Keratinocyte (primary cell): ENCODE measurements around the gene LDLRAD4. TPM values are rescaled to one million over a fixed set of nuclear protein-coding genes. Genes with fewer than 3 reads are reported as not detected.

ENCODE experiments used
- DNase-seq: peaks from one replicate; pipeline ENCODE4 v3.0.0-alpha.2; 2011; ENCODE audit warnings: low read depth, missing footprints, low spot score
- FAIRE-seq: peaks from 2 replicates; lab custom pipeline; 2011; peaks lifted over from hg19 to GRCh38; lab: Jason Lieb, UNC
- H2AFZ ChIP-seq: 2 replicates; pipeline ENCODE4 v1.6.0; 2012; ENCODE audit warnings: low read length, control low read depth, inconsistent platforms; ENCODE audit not compliant: control insufficient read depth
- H3K27ac ChIP-seq: 2 replicates; pipeline ENCODE4 v1.5.1; 2011; ENCODE audit warnings: low read length; ENCODE audit not compliant: control insufficient read depth, insufficient read depth
- H3K27me3 ChIP-seq: 3 replicates; pipeline ENCODE4 v1.6.0; 2011; ENCODE audit warnings: low read length; ENCODE audit not compliant: control insufficient read depth, insufficient read depth; ENCODE audit errors: extremely low read depth
- H3K36me3 ChIP-seq, 2 experiments: 2 replicates in 1 of 2; 3 replicates in 1 of 2; pipeline ENCODE4 v1.5.1; 2011; ENCODE audit warnings: low read length in 2 of 2, mild to moderate bottlenecking in 1 of 2; ENCODE audit not compliant: control insufficient read depth in 2 of 2, insufficient read depth in 2 of 2; ENCODE audit errors: extremely low read depth in 1 of 2
- H3K4me1 ChIP-seq: 3 replicates; pipeline ENCODE4 v1.5.1; 2011; ENCODE audit warnings: low read length; ENCODE audit not compliant: control insufficient read depth, insufficient read depth; ENCODE audit errors: extremely low read depth
- H3K4me2 ChIP-seq: 3 replicates; pipeline ENCODE4 v1.6.0; 2011; ENCODE audit warnings: low read depth, low read length; ENCODE audit not compliant: control insufficient read depth, insufficient read depth; ENCODE audit errors: extremely low read depth
- H3K4me3 ChIP-seq, 3 experiments: fragments of 200-600 bp in 1 of 3; sonication (generic) in 1 of 3; 2 replicates in 2 of 3; 3 replicates in 1 of 3; pipeline ENCODE4 v1.5.1; 2011 to 2016; ENCODE audit warnings: low read length in 3 of 3, mild to moderate bottlenecking in 3 of 3, control low read depth in 2 of 3, inconsistent platforms in 1 of 3, low read depth in 1 of 3, mixed read lengths in 1 of 3, mixed run types in 1 of 3, moderate library complexity in 1 of 3; ENCODE audit not compliant: control insufficient read depth in 2 of 3, insufficient read depth in 2 of 3; ENCODE audit errors: extremely low read depth in 1 of 3
- H3K79me2 ChIP-seq: 2 replicates; pipeline ENCODE4 v1.6.0; 2012; ENCODE audit warnings: low read length; ENCODE audit not compliant: control insufficient read depth, insufficient read depth
- H3K9ac ChIP-seq: 3 replicates; pipeline ENCODE4 v1.6.0; 2011; ENCODE audit warnings: low read length; ENCODE audit not compliant: control insufficient read depth, insufficient read depth; ENCODE audit errors: extremely low read depth
- H3K9me1 ChIP-seq: 3 replicates; pipeline ENCODE4 v1.6.0; 2011; ENCODE audit warnings: low read length; ENCODE audit not compliant: control insufficient read depth, insufficient read depth; ENCODE audit errors: extremely low read depth
- H3K9me3 ChIP-seq: 2 replicates; pipeline ENCODE4 v1.5.1; 2012; ENCODE audit warnings: low read depth, low read length; ENCODE audit not compliant: control insufficient read depth
- H4K20me1 ChIP-seq: 3 replicates; pipeline ENCODE4 v1.6.0; 2011; ENCODE audit warnings: low read length; ENCODE audit not compliant: control insufficient read depth, insufficient read depth; ENCODE audit errors: extremely low read depth
- EZH2 ChIP-seq: IDR thresholded peaks from one replicate; pipeline ENCODE4 v1.6.1; 2012; ENCODE audit warnings: inconsistent platforms, mild to moderate bottlenecking, low read length, moderate library complexity
- dilution Hi-C: fragments of 300-500 bp; cut with MboI; formaldehyde crosslinking; loops from one replicate; pipeline ENCODE4 v1.7.0; 2020; ENCODE audit warnings: low sequenced_read_pairs; ENCODE audit not compliant: extremely low pct_ligation_motif_present
- polyA plus RNA-seq, 5 experiments: library from polyadenylated mRNA; depleted of rRNA in 3 of 5; stranded (reverse) in 3 of 5; stranded (forward) in 1 of 5; unstranded in 1 of 5; fragments of >200 nt; gene quantifications; 1 replicate in 1 of 5; 2 replicates in 3 of 5; 3 replicates in 1 of 5; pipeline versions ENCODE4 v1.2.1 to v1.2.3, GENCODE V29; 2011 to 2012; ENCODE audit warnings: missing spikeins in 2 of 5, low read depth in 1 of 5, low replicate concordance in 1 of 5
- TF ChIP-seq, protein P1 (sequence below), 3 experiments: IDR thresholded peaks in 1 of 3; conservative IDR thresholded peaks in 1 of 3; optimal IDR thresholded peaks in 1 of 3; 2 replicates in 2 of 3; 3 replicates in 1 of 3; pipeline versions ENCODE3 to v1.5.1; 2011; ENCODE audit warnings: low read length in 3 of 3, mild to moderate bottlenecking in 3 of 3, moderate library complexity in 2 of 3, control low read depth in 1 of 3, inconsistent platforms in 1 of 3; ENCODE audit not compliant: insufficient read depth in 2 of 3; ENCODE audit errors: extremely low read depth in 1 of 3

LDLRAD4 gene
- polyA plus RNA-seq, 1 donor (not counting 4 experiments of a cell fraction or from before 2014, with no cell fraction given) = not detected

DNA sequence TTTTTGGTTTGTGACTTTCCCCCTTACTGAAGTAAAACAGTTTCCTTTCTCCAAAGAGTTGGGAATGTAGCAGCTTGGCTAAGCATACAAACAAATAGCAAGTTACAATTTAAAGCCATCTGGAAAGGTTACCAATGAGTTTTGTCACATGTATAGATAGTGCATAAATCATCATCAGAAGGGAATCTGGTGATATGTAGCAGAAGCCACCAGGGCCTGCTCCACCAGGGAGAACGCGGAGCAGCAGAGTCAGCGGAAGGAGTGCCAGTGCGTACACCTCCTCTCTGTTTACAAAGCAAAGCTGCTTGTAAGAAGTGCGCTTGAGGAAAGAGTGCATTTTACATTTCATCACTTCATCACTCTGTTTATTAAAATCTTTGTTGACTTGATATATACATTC is 267.7 kb downstream of the LDLRAD4 start:
- no peak for FAIRE-seq
- H3K79me2 ChIP-seq = no peaks in the 10 kb centered on the region
- H3K27ac ChIP-seq = no peak overlapping the region
- no peaks in the 10 kb centered on the region for H3K36me3 ChIP-seq
- TF ChIP-seq, protein P1, sequence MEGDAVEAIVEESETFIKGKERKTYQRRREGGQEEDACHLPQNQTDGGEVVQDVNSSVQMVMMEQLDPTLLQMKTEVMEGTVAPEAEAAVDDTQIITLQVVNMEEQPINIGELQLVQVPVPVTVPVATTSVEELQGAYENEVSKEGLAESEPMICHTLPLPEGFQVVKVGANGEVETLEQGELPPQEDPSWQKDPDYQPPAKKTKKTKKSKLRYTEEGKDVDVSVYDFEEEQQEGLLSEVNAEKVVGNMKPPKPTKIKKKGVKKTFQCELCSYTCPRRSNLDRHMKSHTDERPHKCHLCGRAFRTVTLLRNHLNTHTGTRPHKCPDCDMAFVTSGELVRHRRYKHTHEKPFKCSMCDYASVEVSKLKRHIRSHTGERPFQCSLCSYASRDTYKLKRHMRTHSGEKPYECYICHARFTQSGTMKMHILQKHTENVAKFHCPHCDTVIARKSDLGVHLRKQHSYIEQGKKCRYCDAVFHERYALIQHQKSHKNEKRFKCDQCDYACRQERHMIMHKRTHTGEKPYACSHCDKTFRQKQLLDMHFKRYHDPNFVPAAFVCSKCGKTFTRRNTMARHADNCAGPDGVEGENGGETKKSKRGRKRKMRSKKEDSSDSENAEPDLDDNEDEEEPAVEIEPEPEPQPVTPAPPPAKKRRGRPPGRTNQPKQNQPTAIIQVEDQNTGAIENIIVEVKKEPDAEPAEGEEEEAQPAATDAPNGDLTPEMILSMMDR (optimal IDR thresholded peaks at IDR 0.05 in 1 of 3, IDR thresholded peaks at IDR 0.05 in 1 of 3, conservative IDR thresholded peaks at IDR 0.05 in 1 of 3; ENCODE audit: extremely low read depth in 1 of 3, insufficient read depth in 2 of 3, low read length in 3 of 3) = no peak
- TF ChIP-seq EZH2 = no peak
- H4K20me1 ChIP-seq = no peaks in the 10 kb centered on the region
- no peaks in the 10 kb centered on the region for H3K9me1 ChIP-seq
- dilution Hi-C loops = no loop called here
- no peaks in the 10 kb centered on the region for H3K27me3 ChIP-seq
- H3K9ac ChIP-seq = no peak overlapping the region
- no peak overlapping the region for H2AFZ ChIP-seq
- no peaks in the 10 kb centered on the region for H3K4me1 ChIP-seq
- H3K4me3 ChIP-seq = no peak overlapping the region
- no peaks in the 10 kb centered on the region for H3K9me3 ChIP-seq
- no peak for DNase-seq
- no peak overlapping the region for H3K4me2 ChIP-seq

DNA sequence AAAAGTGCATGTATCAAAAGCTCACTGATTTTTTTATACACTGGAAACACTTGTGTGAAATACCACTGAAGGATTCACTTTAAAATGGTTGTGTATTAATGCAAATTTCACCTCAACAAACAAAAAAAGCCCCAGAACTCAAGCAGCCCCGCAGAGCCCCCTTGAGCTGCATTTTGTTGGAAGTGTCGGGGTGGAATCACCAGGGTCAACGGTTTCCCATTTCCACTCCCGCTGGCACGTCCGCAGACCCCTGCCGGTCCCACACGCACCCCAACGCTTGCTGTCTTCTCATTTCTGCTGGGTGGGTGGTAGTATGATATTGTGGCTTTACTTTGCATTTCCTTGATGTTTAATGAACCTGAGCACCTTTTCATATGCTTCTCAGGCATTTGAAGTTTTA is 268.1 kb downstream of the LDLRAD4 start:
- Histone ChIP-seq H3K79me2 (no peaks in the 10 kb centered on the region), H2AFZ (no peak overlapping the region), H3K4me3 (no peak overlapping the region), H3K27me3 (no peaks in the 10 kb centered on the region), H3K36me3 (no peaks in the 10 kb centered on the region), H3K9me3 (no peaks in the 10 kb centered on the region), H3K9me1 (no peaks in the 10 kb centered on the region), H3K27ac (no peak overlapping the region), H3K4me1 (no peaks in the 10 kb centered on the region), H3K9ac (no peak overlapping the region), H3K4me2 (no peak overlapping the region), H4K20me1 (no peaks in the 10 kb centered on the region)
- FAIRE-seq = no peak
- DNase-seq = no peak
- dilution Hi-C loops = no loop called here
- TF ChIP-seq EZH2 = no peak
- TF ChIP-seq, protein P1 (optimal IDR thresholded peaks at IDR 0.05 in 1 of 3, IDR thresholded peaks at IDR 0.05 in 1 of 3, conservative IDR thresholded peaks at IDR 0.05 in 1 of 3; ENCODE audit: extremely low read depth in 1 of 3, insufficient read depth in 2 of 3, low read length in 3 of 3) = no peak
